ENCODE measurements around the gene CACNA2D1.

Gene CACNA2D1

GRCh38 chr7:82109288-82109687, 334.3 kb downstream of the CACNA2D1 start:
- peak; percentile 80 to 87 for DNase-seq (ENCODE audit: low read depth in 2 of 2)
- no peak for TF ChIP-seq CTCF (IDR thresholded peaks at IDR 0.05; ENCODE audit: low read depth, low read length)
- H3K4me3 ChIP-seq (replicated peaks in 1 of 2; ENCODE audit: low read depth in 2 of 2, low read length in 2 of 2), result no peak overlapping the region

- no peak overlapping the region for H3K4me3 ChIP-seq (replicated peaks in 1 of 2; ENCODE audit: low read depth in 2 of 2, low read length in 2 of 2)
- DNase-seq (ENCODE audit: low read depth in 2 of 2), result no peak
- TF ChIP-seq CTCF (IDR thresholded peaks at IDR 0.05; ENCODE audit: low read depth, low read length), result no peak
Observed at GRCh38 chr7:82106201-82106600, 337.4 kb downstream of the CACNA2D1 start.

- DNase-seq (ENCODE audit: low read depth in 2 of 2), result peak; percentile 60 to 93
- no peak overlapping the region for H3K4me3 ChIP-seq (replicated peaks in 1 of 2; ENCODE audit: low read depth in 2 of 2, low read length in 2 of 2)
- no peak for TF ChIP-seq CTCF (IDR thresholded peaks at IDR 0.05; ENCODE audit: low read depth, low read length)
Observed at GRCh38 chr7:82105463-82105862, 338.1 kb downstream of the CACNA2D1 start.

GRCh38 chr7:82098414-82098813, 345.2 kb downstream of the CACNA2D1 start:
- DNase-seq (ENCODE audit: low read depth in 2 of 2), result peak in 1 of 2 donors; percentile 15
- no peak overlapping the region for H3K4me3 ChIP-seq (replicated peaks in 1 of 2; ENCODE audit: low read depth in 2 of 2, low read length in 2 of 2)
- no peak for TF ChIP-seq CTCF (IDR thresholded peaks at IDR 0.05; ENCODE audit: low read depth, low read length)

- no peak for DNase-seq (ENCODE audit: low read depth in 2 of 2)
- H3K4me3 ChIP-seq (replicated peaks in 1 of 2; ENCODE audit: low read depth in 2 of 2, low read length in 2 of 2), result no peak overlapping the region
- TF ChIP-seq CTCF (IDR thresholded peaks at IDR 0.05; ENCODE audit: low read depth, low read length), result no peak
Observed at GRCh38 chr7:82091126-82091684, 352.4 kb downstream of the CACNA2D1 start.

GRCh38 chr7:82087099-82087498, 356.5 kb downstream of the CACNA2D1 start:
- no peak overlapping the region for H3K4me3 ChIP-seq (replicated peaks in 1 of 2; ENCODE audit: low read depth in 2 of 2, low read length in 2 of 2)
- no peak for TF ChIP-seq CTCF (IDR thresholded peaks at IDR 0.05; ENCODE audit: low read depth, low read length)
- no peak for DNase-seq (ENCODE audit: low read depth in 2 of 2)

- DNase-seq (ENCODE audit: low read depth in 2 of 2), result no peak
- TF ChIP-seq CTCF (IDR thresholded peaks at IDR 0.05; ENCODE audit: low read depth, low read length), result no peak
- H3K4me3 ChIP-seq (replicated peaks in 1 of 2; ENCODE audit: low read depth in 2 of 2, low read length in 2 of 2), result no peak overlapping the region
Observed at GRCh38 chr7:82085116-82085515, 358.5 kb downstream of the CACNA2D1 start.
